Muscle of back (tissue), 11 donors: ENCODE data around the gene NASP. TPM values are rescaled to one million over a fixed set of nuclear protein-coding genes. Genes with fewer than 3 reads are reported as not detected.
"Not testable (repeated sequence)": the region's sequence is repeated elsewhere in the genome, so short reads cannot be mapped to it uniquely, and the experiment has no call there.

Source experiments
- DNase-seq, 3 donors: peaks; one replicate each; pipeline versions ENCODE4 v3.0.0 to v3.0.0-alpha.2; 2013
- polyA plus RNA-seq, 10 donors: library from polyadenylated mRNA; unstranded; fragments of 120-200 nt; gene quantifications; one replicate each; pipeline ENCODE4 v1.2.1, GENCODE V29; 2013; ENCODE audit not compliant: insufficient read length in 10 of 10

The NASP gene
- polyA plus RNA-seq, 10 donors, result 107 to 179 (median 146) TPM

- no peak for DNase-seq
Measured at GRCh38 chr1:45568421-45568820, 15.4 kb upstream of the NASP start.

DNA sequence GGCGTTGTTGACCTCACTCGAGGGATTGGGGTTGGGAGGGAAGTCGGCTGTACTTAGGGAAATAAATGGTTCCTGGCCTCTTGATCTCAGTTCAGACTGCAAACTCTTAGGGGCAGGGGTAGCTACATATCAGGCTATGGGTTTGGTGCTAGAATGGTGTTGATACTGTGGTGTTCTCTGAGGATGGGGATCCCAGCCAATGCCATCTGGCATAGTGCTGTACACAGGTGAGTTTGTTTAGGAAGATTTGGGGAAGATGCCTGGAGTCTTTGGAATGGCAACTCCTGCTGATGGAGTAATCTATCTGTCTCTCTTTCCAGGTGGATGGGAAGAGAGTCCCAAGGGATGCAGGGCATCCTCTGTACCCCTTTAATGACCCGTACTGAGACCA lies 14.3 kb upstream of the NASP start:
- DNase-seq, result no peak

GRCh38 chr1:45569962-45570581 lies 13.8 kb upstream of the NASP start:
- DNase-seq, result peak; percentile 60 to 81 (median 75)

DNA sequence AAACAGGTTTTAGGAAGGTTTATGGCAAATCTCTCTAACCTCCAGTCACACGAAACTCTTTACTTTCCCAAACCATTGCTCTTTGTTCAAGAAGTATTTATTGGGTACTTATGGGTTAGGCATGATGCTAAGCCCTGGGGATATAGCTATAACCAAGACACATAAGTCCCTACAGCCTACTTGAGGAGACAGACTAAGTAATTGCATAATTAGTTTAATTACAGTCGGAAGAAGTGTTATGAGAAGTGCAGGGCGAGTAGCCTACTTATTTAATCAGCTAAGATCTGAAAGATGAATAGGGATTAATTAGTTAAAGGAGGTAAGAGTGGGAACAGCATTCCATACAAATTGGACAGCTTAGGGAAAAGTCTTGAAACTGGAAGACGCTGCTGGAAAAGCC lies 13.2 kb upstream of the NASP start:
- DNase-seq, result no peak

DNA sequence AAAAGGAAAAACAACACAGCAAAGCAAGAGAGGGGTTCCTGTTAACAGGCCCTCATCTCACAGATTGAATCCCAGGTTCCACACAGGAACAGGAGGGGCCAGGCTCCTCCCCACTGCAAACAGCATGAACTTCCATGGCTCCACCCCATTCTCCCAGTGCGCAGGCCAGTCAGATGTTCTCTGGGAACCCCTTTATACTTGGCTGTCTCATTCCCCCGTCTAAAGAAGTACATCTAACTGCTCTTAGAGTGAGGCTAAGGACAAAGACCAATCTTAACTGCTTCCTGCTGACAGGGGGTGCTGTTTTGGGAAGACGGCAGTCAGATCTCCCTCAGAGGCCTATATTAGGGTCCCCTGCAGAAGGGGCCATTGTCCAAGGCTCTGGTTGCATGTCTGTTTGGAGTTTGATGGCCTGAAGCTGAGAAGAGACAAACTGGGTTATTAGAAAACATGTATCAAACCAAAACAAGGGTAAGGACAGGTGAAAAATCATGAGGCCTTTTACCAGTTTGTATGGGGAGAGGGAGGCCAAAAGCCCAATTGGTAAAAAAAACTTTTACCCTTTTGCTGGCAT lies 10.5 kb upstream of the NASP start:
- DNase-seq, result no peak

DNA sequence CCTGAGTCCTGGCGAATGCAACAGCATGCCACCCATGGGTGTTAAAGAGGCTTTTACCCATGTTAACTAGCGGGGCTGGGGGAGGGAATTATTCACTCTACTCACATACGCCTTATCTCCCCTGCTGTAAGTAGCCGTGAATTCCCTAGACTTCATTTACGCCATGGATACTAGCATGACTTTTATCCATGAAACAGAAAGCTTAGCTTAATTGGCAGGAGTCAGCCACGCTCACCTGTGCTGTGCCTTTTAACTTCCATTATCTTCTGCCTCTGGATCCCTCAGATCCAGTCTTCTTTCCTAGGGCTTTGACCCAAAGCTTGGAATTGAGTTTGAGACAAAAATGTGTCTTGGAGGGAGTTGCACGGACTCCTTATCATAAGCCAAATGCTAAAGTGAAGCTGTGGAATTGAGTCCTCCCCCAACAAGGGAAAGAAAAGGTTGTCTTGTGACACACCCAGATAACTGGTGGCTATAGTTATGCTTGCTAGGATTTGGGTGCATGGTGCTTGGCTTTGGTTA lies 9.7 kb upstream of the NASP start:
- no peak for DNase-seq

DNA sequence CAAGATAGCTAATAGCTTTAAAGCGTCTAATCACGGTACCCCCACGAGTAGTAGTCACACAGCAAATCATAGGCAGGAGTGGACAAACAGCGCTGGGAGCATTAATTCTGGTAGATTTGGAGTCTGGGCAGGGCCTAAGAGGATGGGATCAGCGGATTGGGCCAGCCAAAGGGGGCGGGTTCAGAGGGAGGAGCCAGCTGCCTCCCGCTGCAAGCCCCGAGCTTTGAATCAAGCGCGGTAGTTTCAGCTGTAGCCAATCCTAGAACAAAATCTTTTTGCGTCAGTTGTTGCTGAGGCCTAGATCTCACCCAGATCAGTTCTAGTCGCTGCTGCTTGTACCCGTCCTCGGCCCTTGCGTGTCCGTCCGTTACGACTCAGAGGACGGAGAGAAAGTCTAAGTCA lies 576 bp upstream of the NASP start:
- peak; percentile 97 to 99 (median 97) for DNase-seq

DNA sequence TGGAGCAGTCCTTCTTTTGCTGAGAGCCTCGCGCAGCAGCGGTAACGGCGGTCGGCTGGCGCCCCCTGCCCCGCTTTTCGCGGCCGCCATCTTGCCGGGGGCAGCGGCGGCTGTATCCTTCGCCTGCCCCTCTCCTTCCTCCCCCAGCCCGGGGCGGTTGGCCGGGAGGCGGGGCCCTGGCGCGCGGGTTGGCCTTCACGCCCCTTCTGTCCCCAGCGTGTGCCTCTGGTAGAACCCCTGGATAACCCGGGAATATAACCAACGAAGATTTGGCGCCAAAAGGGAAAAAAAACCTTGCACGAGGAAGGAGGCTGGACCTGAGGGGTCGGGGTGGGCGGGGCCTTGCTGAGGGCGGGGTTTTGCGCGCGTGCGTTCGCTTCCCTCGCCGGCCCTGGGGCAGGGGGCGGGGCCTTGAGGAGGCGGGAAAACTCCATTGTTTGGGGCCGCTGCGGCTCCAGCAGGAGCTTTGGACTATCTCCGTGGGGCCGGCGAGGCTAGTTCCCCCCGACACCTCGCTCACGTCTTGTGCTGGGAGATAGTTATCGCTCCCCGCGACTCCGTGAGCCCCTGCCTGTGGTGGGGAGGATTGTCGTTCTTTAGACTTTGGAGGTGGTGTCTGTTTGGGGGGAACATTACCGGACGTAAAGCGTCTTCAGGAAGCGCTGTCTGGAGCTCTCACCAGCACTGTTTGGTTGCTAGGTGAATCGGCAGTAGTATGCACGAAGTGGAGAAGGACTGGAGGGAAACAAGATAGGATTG lies 689 bp downstream of the NASP start:
- DNase-seq, result peak; percentile 90 to 97 (median 93)

GRCh38 chr1:45585110-45585426 lies 1.2 kb downstream of the NASP start:
- DNase-seq, result no peak

GRCh38 chr1:45585496-45586075 lies 1.7 kb downstream of the NASP start:
- DNase-seq, result no peak

- no peak for DNase-seq
Measured at GRCh38 chr1:45586769-45587168, 2.9 kb downstream of the NASP start.

DNA sequence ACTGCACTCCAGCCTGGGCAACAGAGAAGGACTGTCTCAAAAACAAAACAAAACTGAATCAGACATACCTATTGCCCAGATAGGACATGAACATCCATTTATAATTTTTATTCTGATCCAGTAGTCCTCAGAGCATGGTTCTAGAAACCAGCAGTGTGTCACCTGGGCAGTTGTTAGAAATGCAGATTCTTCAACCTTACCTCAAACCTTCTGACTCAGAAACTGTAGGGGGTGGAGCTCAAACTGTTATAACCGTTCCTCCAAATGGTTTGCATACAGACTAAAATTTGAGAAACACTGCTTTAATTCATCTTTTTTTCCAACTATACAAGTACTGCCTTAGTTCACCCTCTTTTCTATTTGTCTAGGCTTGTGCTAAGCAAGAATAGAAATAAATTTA lies 6.0 kb downstream of the NASP start:
- no peak for DNase-seq

DNA sequence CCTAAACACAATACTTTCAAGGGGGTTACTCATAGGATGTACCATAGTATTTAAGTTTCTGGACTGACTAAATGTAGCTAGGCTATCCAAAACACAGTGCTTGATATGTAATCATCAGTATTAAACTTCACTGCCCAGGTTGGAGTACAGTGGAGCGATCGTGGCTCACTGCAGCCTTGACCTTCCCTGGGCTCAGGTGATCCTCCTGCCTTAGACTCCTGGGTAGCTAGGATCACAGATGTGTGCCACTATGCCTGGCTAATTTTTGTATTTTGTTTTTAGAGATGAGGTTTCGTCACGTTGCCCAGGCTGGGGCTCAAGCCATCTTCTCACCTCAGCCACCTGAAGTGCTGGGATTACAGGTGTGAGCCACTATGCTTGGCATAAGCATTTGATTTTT lies 10.6 kb downstream of the NASP start:
- DNase-seq, result no peak

DNA sequence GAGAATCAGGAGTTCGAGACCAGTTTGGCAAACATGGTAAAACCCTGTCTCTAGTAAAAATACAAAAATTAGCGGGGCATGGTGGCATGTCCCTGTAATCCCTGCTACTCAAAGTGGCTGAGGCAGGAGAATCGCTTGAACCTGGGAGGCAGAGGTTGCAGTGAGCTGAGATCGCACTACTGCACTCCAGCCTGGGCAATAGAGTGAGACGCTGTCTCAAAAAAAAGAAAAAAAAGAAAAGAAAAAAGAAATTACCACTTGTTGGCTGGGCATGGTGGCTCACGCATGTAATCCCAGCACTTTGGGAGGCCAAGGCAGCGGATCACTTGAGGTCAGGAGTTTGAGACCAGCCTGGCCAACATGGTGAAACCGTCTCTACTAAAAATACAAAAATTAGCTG lies 12.9 kb downstream of the NASP start:
- DNase-seq, result not testable (repeated sequence)

- no peak for DNase-seq
Measured at GRCh38 chr1:45604239-45604638, 20.4 kb downstream of the NASP start.

GRCh38 chr1:45607404-45608074 lies 23.7 kb downstream of the NASP start:
- DNase-seq, result no peak

- DNase-seq, result peak in 1 of 3 donors; percentile 13
Measured at GRCh38 chr1:45608175-45609156, 24.6 kb downstream of the NASP start.

DNA sequence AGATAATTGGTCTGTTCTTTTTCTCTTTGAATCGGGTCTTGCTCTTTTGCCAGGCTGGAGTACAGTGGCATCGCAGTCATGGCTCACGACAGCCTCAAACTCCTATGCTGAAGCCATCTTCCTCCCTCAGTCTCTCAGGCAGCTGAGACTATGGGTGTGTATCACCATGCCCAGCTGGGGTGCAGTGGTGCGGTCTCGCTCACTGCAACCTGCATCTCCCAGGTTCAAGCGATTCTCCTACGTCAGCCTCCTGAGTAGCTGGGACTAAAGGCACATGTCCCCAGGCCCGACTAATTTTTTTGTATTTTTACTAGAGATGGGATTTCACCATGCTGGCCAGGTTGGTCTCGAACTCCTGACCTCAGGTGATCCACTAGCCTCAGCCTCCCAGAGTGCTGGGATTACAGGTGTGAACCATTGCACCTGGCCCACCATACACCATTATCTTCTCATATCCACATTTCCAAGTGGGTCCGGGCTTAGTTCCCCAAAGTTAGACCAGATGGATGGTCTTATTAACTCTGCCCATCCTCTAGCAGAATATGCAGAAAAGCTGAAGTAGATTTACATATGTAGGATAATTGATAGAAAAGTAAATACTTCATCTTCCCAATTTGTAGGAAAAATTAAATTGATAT lies 26.9 kb downstream of the NASP start:
- DNase-seq, result no peak

- DNase-seq, result no peak
Measured at GRCh38 chr1:45612941-45613579, 29.2 kb downstream of the NASP start.

- DNase-seq, result no peak
Measured at GRCh38 chr1:45615885-45616284, 32.0 kb downstream of the NASP start.
